Lower leg skin (tissue), 4 donors: ENCODE measurements around the gene CDK18. TPM values are rescaled to one million over a fixed set of nuclear protein-coding genes. Genes with fewer than 3 reads are reported as not detected.

ENCODE experiments used
- DNase-seq, 2 donors: peaks; one replicate each; pipeline ENCODE4 v3.0.0-alpha.2; 2019; ENCODE audit warnings: low spot score in 2 of 2
- H3K4me3 ChIP-seq: fragments of 200-600 bp; sonication (generic); 2 replicates; pipeline ENCODE4 v1.5.1; 2017; ENCODE audit warnings: mild to moderate bottlenecking, low read depth; ENCODE audit not compliant: poor library complexity, severe bottlenecking
- CTCF ChIP-seq, 3 donors: fragments of 450-650 bp; IDR thresholded peaks; one replicate each; pipeline ENCODE4 v1.5.1; 2016; ENCODE audit warnings: antibody characterized with exemption in 3 of 3, mild to moderate bottlenecking in 3 of 3, moderate library complexity in 2 of 3
- POLR2A ChIP-seq, 2 donors: fragments of 450-650 bp; IDR thresholded peaks; one replicate each; pipeline ENCODE4 v1.6.1; 2016 to 2017; ENCODE audit warnings: antibody characterized with exemption in 2 of 2, mild to moderate bottlenecking in 1 of 2, moderate library complexity in 1 of 2
- WGBS, 2 donors: methylation state at CpG; one replicate each; pipeline ENCODE4 v1.1.5; 2018; 5-methylcytosine and 5-hydroxymethylcytosine counted together
- intact Hi-C: fragments of 100-400 bp; cut with DNase I; formaldehyde crosslinking; loops from one replicate; pipeline ENCODE4 v1.15.0; 2023; ENCODE audit warnings: low total_unique reads
- total RNA-seq, 4 donors: library from RNA; depleted of rRNA; stranded (reverse); fragments of >200 nt; gene quantifications; one replicate each; pipeline ENCODE4 v1.1.0, GENCODE V29; 2016

The CDK18 gene
- total RNA-seq, 4 donors from 2014 or later = 4.5 to 6.5 (median 5.1) TPM

GRCh38 chr1:205483372-205483771, 21.1 kb upstream of the CDK18 start:
- 29 to 43% methylated on average over 2 of the region's 2 CpGs for WGBS, 2 donors
- intact Hi-C loops = loop anchor here (10.0 kb wide), 1 partner anchor 149 kb away; no protein-coding TSS in a partner anchor
- no peak for DNase-seq
- no peak overlapping the region for H3K4me3 ChIP-seq
- TF ChIP-seq CTCF (IDR thresholded peaks at IDR 0.05) = no peak
- no peak for TF ChIP-seq POLR2A (IDR thresholded peaks at IDR 0.05)

GRCh38 chr1:205484985-205485967, 19.2 kb upstream of the CDK18 start:
- TF ChIP-seq POLR2A (IDR thresholded peaks at IDR 0.05) = no peak
- TF ChIP-seq CTCF (IDR thresholded peaks at IDR 0.05) = peak in 1 of 3 donors; percentile 83
- intact Hi-C loops = loop anchor here (5.0 to 10.0 kb wide), 2 partner anchors 37 to 150 kb away; no protein-coding TSS in a partner anchor
- H3K4me3 ChIP-seq = no peak overlapping the region
- DNase-seq = no peak
- WGBS, 2 donors = 26 to 36% methylated on average over 11 of the region's 13 CpGs

GRCh38 chr1:205486258-205486657, 18.2 kb upstream of the CDK18 start:
- 90 to 92% methylated on average over 6 of the region's 6 CpGs for WGBS, 2 donors
- intact Hi-C loops = loop anchor here (5.0 to 10.0 kb wide), 2 partner anchors 36 to 151 kb away; no protein-coding TSS in a partner anchor
- TF ChIP-seq CTCF (IDR thresholded peaks at IDR 0.05) (no peak), POLR2A (IDR thresholded peaks at IDR 0.05) (no peak)
- no peak overlapping the region for H3K4me3 ChIP-seq
- no peak for DNase-seq

- TF ChIP-seq POLR2A (IDR thresholded peaks at IDR 0.05) = no peak
- TF ChIP-seq CTCF (IDR thresholded peaks at IDR 0.05) = peak in 1 of 3 donors; percentile 15
- WGBS, 2 donors = 45 to 47% methylated on average over 9 of the region's 9 CpGs
- no peak overlapping the region for H3K4me3 ChIP-seq
- intact Hi-C loops = loop anchor here (5.0 to 10.0 kb wide), 2 partner anchors 34 to 153 kb away; no protein-coding TSS in a partner anchor
- DNase-seq = peak in 1 of 2 donors; percentile 82
Measured at GRCh38 chr1:205488074-205488723, 16.3 kb upstream of the CDK18 start.

- no peak for DNase-seq
- intact Hi-C loops = no loop called here
- no peak overlapping the region for H3K4me3 ChIP-seq
- WGBS, 2 donors = 39 to 48% methylated on average over 4 of the region's 4 CpGs
- TF ChIP-seq POLR2A (IDR thresholded peaks at IDR 0.05) = no peak
- no peak for TF ChIP-seq CTCF (IDR thresholded peaks at IDR 0.05)
Measured at GRCh38 chr1:205491794-205492193, 12.7 kb upstream of the CDK18 start.
